Raji (cell line): ENCODE results near the gene BNIP5.

Source experiments
- POLR2A ChIP-seq: IDR thresholded peaks from 2 replicates; pipeline ENCODE4 v1.6.1; 2011; ENCODE audit warnings: low read depth, low read length, control low read depth; ENCODE audit not compliant: insufficient read depth

The BNIP5 gene

DNA sequence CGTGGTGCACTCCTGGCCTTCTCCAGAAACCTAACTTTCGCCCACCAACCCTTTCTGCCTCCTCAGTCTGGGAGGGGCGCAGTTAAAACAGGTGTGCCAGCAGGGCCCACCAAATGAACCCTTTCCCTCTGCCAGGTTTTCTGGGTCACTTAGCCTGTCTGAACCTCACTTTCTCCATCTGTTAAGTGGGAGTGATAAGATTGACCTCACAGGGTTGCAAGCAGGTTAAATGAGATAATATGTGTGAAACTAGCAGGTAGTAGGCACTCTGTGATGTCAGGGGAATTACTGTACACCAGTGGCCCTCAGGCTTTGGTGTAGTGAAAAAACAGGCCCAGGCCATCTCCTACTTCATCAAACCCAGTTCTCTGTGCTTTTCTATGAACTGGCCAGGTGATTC is 14.1 kb downstream of the BNIP5 start:
- no peak for TF ChIP-seq POLR2A

DNA sequence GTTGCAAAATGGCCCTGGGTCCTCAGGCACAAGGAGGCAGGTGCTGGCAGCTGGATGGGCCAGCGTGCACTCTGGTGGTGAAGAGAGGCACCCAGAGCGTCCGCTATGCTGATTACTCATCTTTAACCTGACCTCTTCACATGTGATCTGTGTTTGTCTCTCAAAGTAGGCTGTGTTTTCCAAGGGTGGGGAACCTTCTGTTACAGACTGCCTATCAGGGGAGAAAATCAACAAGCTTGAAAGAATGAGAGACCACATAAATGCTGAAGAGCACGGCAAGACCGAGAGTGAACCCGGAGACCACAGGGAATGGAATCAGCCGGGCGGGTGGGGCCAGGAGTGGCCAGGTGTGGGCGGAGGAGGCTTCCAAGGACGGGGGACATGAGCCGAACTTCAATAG is 16.2 kb downstream of the BNIP5 start:
- no peak for TF ChIP-seq POLR2A

DNA sequence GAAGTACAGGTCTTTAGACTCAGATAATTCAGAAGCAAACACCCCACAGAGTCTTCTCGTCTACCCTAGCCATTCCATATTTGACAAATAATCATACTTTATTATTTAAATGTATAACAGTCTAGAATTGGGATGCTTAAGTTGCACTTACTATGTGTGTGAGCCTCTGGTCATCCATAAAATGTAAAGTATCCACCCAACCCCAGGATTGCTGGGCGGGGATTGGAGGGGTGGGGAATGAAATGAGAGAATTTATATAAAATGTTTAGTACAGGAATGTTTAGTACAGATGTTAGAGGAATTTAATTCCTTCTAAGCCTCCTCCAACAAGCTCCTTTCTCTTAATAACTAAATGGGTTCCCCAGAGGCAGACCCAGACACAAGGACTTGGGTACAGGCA is 16.9 kb downstream of the BNIP5 start:
- no peak for TF ChIP-seq POLR2A

DNA sequence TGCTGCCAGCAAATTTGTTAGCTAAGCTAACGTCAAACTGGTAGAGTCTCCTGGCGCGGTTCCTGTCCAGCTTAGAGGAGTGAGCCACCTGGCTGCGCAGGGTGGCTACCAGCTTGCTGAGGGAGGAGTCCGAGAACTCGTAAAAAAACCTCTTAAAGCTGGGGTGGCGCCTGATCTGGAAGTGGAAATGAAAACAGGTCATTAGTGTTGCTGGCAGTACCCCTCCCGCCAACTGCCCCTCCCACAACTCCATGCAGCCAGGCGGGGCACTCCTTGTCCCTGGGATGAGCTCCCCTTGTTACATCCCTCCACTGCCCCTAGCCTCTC is 17.3 kb downstream of the BNIP5 start:
- TF ChIP-seq POLR2A = no peak

DNA sequence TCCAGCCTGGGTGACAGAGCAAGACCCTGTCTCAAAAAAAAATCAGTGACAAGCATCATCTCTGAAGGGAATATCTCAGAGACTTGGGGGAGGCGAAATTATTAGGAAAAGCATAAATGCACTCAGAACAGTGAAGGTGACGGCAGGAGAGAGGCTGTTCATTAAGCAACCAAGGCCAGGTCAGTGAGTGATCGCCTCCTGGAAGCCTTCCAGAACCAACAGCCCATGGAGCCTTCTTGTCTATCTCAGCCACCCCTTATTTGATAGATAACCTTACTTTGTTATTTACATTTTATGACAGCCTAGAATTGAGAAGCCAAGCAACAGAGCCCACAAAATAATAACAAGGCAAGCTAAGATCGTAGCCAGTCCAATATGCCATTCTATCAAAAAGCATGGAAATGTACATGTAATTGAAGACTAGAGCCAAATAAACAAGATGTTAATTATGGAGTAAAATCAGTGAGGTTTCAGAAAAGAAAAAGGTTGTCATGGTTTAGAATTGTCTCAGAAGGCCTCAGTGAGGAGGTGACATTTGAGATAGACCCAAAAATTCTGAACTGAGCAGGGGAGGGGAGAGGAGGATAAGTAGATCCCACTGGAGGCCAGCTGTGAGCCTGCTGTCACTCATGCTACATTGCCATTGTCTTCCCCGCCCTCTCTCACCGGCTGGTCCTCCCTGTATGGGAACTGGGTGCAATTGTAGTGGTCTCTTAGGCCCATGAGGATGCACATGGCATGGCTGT is 17.8 kb downstream of the BNIP5 start:
- no peak for TF ChIP-seq POLR2A

DNA sequence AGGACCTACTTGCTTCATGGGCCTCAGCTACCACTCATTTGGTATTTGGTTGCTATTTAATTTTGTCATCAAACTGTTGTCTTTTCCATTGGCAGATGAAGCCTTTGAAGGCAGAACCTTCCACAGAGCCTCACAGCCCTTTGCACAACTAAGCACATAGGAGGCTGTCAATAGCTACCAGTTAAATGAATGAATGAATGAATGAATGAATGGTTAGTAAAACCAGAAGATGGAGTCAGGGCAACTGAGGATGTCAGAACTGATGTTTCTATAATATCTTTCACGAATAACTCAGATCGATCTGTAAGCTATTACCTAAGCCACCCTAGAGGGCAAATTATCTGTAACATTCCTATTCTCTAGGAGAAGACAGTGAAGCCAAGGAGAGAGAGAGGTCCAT is 19.1 kb downstream of the BNIP5 start:
- no peak for TF ChIP-seq POLR2A

DNA sequence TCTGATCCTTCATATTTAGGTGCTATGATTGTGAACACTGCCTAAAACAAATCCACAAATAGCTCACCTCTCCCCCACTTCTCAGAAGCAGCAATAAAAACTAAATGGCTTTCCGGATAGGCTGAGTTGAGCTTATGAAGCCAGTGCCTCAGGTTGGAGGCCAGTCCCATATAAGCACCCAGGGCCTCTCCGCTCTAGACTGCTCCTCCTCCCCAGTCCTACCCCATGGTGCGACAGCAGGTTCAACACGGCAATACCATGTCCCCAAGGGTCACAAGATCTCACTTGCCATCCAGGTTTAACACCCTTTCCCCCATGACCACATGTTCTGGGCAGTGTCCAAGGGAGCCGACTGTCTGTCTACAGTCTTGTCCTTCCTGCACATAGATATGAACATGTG is 20.8 kb downstream of the BNIP5 start:
- TF ChIP-seq POLR2A = no peak

DNA sequence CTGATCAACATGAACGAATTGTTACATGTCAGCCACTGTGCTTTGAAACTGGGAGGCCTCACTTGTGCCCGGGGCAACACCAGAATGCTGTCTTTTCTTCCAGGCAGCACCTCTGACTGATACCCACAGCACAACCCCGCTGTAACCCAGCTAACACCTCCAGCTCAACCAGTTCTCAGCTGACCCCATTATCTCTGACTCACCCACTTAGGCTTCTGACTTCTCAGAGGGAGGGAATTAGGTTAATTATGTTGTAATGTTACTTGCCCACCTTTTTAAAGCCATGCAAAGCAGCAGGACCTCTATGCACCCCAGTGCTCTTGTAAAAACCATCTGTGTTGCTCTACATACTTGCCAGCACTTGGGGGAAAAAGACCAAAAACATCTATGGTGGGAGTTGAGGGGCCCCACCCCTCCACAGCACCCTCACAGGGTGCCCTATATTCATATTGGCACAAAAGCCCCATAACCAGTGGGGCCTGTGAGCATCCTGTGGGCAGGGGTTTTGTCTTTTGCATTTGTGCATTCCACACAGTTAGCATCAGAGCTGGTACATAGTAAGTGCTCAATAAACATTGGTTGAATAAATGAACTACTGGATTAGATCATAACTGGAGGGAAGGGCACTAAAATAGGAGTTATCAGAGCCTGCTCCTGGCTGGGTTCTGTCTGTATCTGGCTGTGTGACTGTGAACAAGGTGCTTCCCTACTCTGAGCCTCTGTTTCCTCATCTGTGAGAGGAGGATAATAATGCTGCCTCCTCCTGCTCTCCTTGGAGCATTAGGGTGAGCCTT is 22.3 kb downstream of the BNIP5 start:
- TF ChIP-seq POLR2A = no peak

DNA sequence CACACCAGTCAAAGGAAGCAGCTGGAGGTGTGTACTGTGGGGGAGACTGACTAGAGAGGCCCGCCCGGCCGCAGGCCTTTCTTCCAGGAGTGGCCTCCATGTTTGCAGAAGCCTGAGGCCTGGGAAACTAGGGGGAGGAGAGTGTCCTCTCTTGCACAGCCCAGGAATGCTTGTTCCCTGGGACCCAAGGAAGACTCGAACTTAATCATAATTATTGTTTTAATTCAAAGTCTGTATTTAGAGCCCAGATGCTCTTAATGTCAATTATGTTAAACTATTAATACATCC is 23.1 kb downstream of the BNIP5 start:
- no peak for TF ChIP-seq POLR2A

DNA sequence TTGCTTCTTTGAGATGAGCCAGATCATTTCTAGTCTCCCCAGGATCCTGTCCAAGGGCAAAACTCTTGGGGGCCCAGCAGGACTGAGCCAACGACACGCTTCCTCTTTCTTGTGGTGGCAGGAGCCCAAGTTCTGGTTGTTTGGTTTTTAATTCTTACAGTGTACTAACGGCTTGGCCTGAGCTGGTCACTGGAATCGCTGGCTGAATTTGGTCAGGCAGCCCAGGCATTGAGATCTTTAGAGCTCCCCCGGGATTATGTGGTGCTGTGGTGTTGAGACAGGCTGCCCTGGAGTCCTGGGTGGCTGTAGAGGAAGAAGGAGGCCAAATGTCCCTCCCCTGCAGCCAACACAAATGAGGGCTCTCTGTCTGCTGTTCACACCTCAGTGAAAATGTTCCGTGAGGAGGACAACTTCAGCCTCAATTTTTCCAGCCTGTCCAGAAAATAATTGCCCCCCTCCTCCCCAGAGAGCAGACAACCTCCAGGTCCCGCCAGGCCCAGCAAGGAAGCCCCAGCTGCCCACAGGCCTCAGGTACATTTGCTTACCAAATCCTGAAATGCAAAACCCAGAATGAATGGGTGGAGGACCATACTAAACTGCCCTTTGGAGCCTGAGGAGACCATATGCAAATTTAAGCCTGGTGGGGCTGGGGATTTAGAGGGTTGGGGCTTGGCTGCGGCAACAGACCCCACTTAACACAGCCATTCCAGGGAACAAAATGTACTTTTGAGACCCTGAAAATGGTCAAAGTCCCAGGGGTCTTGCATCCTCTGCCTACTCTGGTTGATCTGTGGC is 23.6 kb downstream of the BNIP5 start:
- TF ChIP-seq POLR2A = peak; percentile 45

DNA sequence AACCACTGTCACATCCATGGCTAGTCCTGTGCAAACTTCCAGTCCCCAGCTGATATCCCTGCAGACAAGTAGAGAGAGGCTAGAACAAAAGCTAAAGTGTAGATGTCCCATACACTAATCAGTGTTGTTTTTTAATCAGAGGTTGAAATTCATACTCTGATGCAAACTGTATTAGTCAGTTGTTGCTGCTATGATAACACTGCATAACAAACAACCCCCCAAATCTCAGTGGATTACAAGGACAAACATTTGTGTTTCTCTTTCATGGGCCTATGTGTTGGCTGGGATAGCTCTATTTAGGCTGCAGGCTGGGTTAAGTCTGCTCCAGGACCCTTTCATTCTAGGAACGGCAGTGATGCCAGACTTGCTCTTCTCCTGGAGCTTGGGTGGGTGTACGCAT is 26.8 kb downstream of the BNIP5 start:
- no peak for TF ChIP-seq POLR2A

DNA sequence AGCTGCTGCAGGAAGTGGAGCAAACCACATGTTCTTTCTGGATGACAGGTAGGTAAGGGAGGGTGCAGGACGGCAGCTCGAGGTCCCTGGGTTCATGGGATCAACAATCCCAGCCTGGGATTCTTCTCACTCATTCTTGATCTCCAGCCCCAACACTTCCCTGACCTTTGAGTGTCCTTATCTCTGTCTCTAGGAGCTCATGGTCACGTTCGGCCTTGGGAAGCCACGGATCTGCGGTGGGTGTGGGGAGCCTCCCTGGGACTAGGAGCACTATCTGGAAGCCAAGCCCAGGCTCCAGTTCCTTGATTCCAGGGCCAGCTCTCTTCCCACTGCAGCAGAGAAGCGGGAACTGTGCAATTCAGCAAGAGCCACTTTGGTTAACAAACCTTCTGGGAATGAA is 27.5 kb downstream of the BNIP5 start:
- TF ChIP-seq POLR2A = no peak

DNA sequence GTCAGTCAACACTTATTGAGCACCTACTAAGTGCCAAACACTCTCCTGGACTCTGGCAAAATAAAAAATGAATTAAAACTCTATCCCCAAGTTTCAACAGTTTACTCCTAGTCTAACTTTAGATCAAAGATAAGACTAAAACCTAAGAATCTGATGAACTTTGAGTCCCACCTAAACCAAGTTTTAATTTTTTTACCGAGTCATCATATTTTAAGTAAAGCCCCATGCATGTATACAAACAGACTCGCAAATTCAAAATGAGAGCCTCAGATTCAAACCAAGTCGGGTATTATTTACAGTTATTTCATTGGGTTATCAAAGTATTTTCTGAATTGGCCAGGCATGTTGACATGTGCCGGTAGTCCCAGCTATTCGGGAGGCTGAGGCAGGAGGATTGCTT is 28.2 kb downstream of the BNIP5 start:
- no peak for TF ChIP-seq POLR2A

DNA sequence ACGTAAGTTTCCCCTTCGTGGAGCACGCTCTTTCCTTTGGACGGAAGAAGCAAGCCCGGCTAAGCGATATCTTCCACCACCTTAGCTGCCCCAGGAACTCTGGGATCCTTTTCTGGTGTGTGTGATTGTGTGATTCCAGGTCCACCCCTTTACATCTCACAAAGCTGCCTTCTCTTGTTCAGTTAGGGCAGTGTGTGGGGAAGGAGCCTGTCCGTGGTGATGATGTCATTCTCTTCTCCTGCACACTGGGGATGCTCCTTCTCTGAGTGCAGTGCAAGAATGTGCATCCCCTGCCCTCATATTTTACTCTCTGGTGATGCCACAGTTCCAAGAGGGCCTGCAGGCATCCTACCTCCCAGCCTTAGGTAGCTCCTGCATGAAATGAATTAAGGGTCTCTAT is 30.3 kb downstream of the BNIP5 start:
- no peak for TF ChIP-seq POLR2A

DNA sequence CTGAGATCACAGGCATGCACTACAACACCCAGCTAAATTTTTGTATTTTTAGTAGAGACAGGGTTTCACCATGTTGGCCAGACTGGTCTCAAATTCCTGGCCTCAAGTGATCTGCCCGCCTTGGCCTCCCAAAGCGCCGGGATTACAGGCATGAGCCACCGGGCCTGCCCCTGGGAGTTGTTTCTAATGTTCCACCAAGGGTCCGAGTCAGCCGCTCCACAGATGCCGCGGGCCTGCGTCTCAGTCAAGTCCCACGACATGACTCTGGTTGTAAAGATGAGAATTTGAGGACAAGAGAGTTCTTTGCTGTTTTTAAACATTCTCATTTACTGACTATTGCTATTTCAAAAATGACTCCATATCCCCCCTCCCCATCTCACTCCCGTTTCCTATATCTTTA is 30.8 kb downstream of the BNIP5 start:
- no peak for TF ChIP-seq POLR2A

DNA sequence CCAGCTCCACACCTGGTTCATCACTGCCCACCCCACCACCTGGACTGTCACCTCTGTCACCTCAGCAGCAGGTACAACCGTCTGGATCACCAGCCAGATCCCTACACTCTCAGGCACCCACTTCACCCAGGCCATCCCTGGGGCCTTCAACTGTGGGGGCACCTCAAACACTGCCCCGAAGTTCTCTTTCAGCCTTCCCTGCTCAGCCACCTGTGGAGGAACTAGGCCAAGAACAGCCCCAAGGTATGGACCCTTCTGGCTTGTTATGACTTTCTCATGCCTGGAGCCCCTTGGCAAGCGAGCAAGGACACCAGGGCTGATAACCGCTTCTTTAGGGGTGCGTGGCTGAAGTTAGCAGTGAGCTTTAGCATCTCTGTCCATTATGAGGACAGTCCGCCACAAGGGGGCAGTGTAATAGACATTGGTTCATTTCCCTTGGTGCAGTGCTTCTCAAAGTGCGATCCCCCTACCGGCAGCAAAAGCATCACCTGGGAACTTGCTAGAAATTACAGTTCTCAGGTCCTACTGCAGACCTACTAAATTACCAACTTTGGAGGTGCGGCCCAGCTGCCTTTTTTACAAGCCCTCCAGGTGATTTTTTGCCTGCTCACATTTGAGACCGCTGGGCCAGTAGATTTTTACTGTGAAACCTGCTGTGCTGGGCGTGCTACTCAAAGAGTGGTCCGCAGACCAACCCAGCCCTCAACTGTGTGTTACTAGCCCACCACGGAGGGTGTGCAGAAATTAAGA is 34.3 kb downstream of the BNIP5 start:
- TF ChIP-seq POLR2A = no peak

DNA sequence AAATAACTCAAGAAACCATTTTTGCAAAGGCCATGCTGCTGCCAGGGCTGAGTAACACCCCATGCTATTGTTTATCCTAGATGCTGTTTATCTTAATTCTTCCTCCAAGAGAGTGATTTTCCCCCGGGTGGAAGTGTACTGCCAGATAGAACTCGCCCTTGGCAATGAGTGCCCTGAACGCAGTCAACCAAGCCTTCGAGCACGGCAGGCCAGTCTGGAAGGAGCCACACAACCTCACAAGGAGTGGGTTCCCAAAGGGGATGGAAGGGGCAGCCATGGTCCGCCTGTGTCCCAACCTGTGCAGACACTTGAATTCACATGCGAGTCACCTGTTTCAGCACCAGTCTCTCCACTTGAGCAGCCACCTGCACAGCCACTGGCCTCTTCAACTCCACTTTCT is 34.9 kb downstream of the BNIP5 start:
- no peak for TF ChIP-seq POLR2A
